Right lobe of liver (tissue), 6 donors: ENCODE measurements around the gene UGT2B28. TPM values are rescaled to one million over a fixed set of nuclear protein-coding genes. Genes with fewer than 3 reads are reported as not detected.
A peak's percentile ranks its signal among the peaks of the same experiment; 100 is the strongest.
"Not testable (repeated sequence)": the region's sequence is repeated elsewhere in the genome, so short reads cannot be mapped to it uniquely, and the experiment has no call there.

ENCODE experiments used
- ATAC-seq, 4 donors: fragments of 200-7000 bp; cut with Tn5 transposase; one replicate each; pipeline ENCODE4 v1.9.1; 2020; ENCODE audit warnings: mild to moderate bottlenecking in 4 of 4, moderate library complexity in 4 of 4
- DNase-seq, 3 donors: peaks; one replicate each; pipeline ENCODE4 v3.0.0-alpha.2; 2020
- H3K27ac ChIP-seq, 3 donors: fragments of 200-600 bp; one replicate each; pipeline ENCODE4 v1.8.0; 2022
- H3K27me3 ChIP-seq, 2 donors: fragments of 200-600 bp; one replicate each; pipeline ENCODE4 v1.8.0; 2022
- H3K36me3 ChIP-seq, 4 donors: fragments of 200-600 bp; sonication (generic) in 1 of 4; one replicate each; pipeline versions ENCODE4 v1.5.1 to v1.8.0; 2017 to 2022; ENCODE audit warnings: control low read depth in 1 of 4
- H3K4me1 ChIP-seq, 4 donors: fragments of 200-600 bp; sonication (generic) in 1 of 4; one replicate each; pipeline versions ENCODE4 v1.5.1 to v1.8.0; 2017 to 2022; ENCODE audit warnings: control low read depth in 1 of 4
- H3K4me3 ChIP-seq, 3 donors: fragments of 200-600 bp; one replicate each; pipeline ENCODE4 v1.8.0; 2022
- H3K9me3 ChIP-seq, 4 donors: fragments of 200-600 bp; sonication (generic) in 1 of 4; one replicate each; pipeline versions ENCODE4 v1.5.1 to v1.8.0; 2017 to 2022; ENCODE audit warnings: control low read depth in 1 of 4
- POLR2A ChIP-seq: fragments of 450-650 bp; IDR thresholded peaks from one replicate; pipeline ENCODE4 v1.6.1; 2017; ENCODE audit warnings: antibody characterized with exemption, mild to moderate bottlenecking
- WGBS: methylation state at CpG from one replicate; pipeline ENCODE4 v1.1.6; 2018; ENCODE audit warnings: low coverage, low lambda C conversion rate; ENCODE audit not compliant: insufficient coverage; ENCODE audit errors: missing lambda C conversion rate; 5-methylcytosine and 5-hydroxymethylcytosine counted together
- intact Hi-C, 2 donors: fragments of 100-400 bp; cut with DNase I; formaldehyde crosslinking; loops; one replicate each; pipeline versions ENCODE4 v1.11.2 to v1.14.1; 2022
- long read RNA-seq: library from polyadenylated mRNA; unstranded; transcript quantifications from one replicate; pipeline ENCODE4 v2.0.0, GENCODE V29; 2019
- total RNA-seq, 6 experiments: library from RNA; depleted of rRNA in 2 of 6; stranded (reverse); fragments of >200 nt in 2 of 6; fragmentation: NEBNext Ultra II Directional in 3 of 6; extraction: Animal tissue kit (Norgen Biotek cat#: 25700) in 3 of 6; gene quantifications; one replicate each; pipeline versions ENCODE4 v1.1.0 to v1.2.4, GENCODE V29; 2016 to 2023
- TF ChIP-seq, protein P1 (sequence below), 4 donors: fragments of 200-600 bp in 3 of 4; fragments of 450-650 bp in 1 of 4; IDR thresholded peaks; one replicate each; pipeline versions ENCODE4 v1.5.1 to v1.8.0; 2016 to 2022; ENCODE audit warnings: antibody characterized with exemption in 4 of 4, mild to moderate bottlenecking in 2 of 4
- donor health status: DM: no; HTN: yes; CAD: no.
- donor health status: DM: no; HTN: no; CAD: no.
- donor health status: DM: no; HTN: no; CAD: no.
- donor health status: DM: no; HTN: yes; CAD: no.
- donor health status: DM: no; HTN: yes; CAD: no.

Gene UGT2B28
- not detected for total RNA-seq
- long read RNA-seq, result 0 reads

GRCh38 chr4:69280081-69280480, at the start of gene UGT2B28:
Gene UGT2B28 (plus strand): TSS chr4:69280475. CDS start chr4:69280501, 26 bp downstream.
- ATAC-seq, H3K36me3 ChIP-seq, H3K27me3 ChIP-seq, H3K27ac ChIP-seq, H3K4me1 ChIP-seq, intact Hi-C loops, H3K4me3 ChIP-seq, DNase-seq, H3K9me3 ChIP-seq: not testable (repeated sequence)
- 74% methylated on average over 4 of the region's 4 CpGs for WGBS

DNA sequence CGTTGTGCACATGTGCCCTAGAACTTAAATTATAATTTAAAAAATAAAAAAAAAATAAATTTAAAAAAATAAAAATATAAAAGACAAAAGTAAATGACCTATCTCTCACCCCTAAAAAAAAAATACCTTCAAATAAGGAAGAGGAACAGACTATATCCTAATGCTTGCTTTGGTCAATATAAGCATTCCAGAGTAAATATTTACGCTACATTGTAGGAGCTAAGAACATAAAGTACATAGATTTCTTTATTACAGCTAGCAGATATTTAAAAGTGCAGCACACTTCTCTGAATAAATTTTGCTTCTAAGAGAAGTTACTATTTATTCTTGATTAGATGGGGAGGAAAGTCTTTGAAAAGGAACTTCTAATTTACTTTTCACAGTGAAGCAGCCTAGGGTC, 41.2 kb upstream of the UGT2B28 start:
- H3K27ac ChIP-seq, result no peak overlapping the region
- no peaks in the 10 kb centered on the region for H3K9me3 ChIP-seq
- no peaks in the 10 kb centered on the region for H3K36me3 ChIP-seq
- H3K4me3 ChIP-seq, result no peak overlapping the region
- intact Hi-C loops, result no loop called here
- H3K27me3 ChIP-seq, result no peaks in the 10 kb centered on the region
- TF ChIP-seq, protein P1, sequence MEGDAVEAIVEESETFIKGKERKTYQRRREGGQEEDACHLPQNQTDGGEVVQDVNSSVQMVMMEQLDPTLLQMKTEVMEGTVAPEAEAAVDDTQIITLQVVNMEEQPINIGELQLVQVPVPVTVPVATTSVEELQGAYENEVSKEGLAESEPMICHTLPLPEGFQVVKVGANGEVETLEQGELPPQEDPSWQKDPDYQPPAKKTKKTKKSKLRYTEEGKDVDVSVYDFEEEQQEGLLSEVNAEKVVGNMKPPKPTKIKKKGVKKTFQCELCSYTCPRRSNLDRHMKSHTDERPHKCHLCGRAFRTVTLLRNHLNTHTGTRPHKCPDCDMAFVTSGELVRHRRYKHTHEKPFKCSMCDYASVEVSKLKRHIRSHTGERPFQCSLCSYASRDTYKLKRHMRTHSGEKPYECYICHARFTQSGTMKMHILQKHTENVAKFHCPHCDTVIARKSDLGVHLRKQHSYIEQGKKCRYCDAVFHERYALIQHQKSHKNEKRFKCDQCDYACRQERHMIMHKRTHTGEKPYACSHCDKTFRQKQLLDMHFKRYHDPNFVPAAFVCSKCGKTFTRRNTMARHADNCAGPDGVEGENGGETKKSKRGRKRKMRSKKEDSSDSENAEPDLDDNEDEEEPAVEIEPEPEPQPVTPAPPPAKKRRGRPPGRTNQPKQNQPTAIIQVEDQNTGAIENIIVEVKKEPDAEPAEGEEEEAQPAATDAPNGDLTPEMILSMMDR (IDR thresholded peaks at IDR 0.05), result no peak
- no peak for TF ChIP-seq POLR2A
- ATAC-seq, result no peak
- H3K4me1 ChIP-seq, result no peaks in the 10 kb centered on the region
- no peak for DNase-seq
- WGBS, result 79% methylated on average over 2 of the region's 2 CpGs

DNA sequence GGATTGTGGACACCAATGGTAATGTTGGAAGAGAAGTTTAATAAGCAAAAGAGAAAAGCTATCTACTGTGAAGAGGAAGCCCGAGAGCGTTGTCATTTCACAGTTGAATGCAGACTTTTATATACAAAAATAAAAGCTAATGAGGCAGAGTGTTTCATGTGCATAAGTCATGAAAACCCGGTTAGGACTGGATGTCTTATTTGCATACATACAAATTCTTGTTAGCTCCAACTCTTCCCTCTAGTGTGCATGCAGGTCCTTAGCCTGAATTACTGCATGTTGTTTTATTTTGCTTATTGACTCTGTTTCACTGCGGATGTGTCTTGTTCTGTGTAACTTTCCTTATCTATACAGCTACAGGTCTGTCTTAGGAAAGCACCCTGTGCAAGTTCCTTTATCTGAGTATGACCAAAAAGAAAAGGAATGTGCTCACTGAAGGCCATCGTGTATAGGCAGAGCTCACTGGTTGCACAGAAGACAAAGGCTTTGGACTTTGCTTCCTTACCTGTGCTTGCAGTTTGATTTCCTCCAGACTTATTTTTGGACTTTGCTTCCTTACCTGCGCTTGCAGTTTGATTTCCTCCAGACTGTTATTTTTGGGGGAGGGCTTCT, 40.6 kb upstream of the UGT2B28 start:
- H3K36me3 ChIP-seq, result no peaks in the 10 kb centered on the region
- no peak overlapping the region for H3K27ac ChIP-seq
- TF ChIP-seq POLR2A, result no peak
- TF ChIP-seq, protein P1 (IDR thresholded peaks at IDR 0.05), result no peak
- intact Hi-C loops, result no loop called here
- WGBS, result 39% methylated on average over 6 of the region's 6 CpGs
- H3K4me3 ChIP-seq, result no peak overlapping the region
- ATAC-seq (peak in 1 of 4 donors; percentile 49), DNase-seq (no peak)
- H3K27me3 ChIP-seq, result no peaks in the 10 kb centered on the region
- H3K9me3 ChIP-seq, result no peaks in the 10 kb centered on the region
- H3K4me1 ChIP-seq, result no peaks in the 10 kb centered on the region

- ATAC-seq, result peak in 2 of 4 donors; percentile 69 to 72
- H3K4me1 ChIP-seq, H3K36me3 ChIP-seq, H3K9me3 ChIP-seq, H3K27ac ChIP-seq, intact Hi-C loops, H3K4me3 ChIP-seq, DNase-seq, H3K27me3 ChIP-seq: not testable (repeated sequence)
- WGBS, result 31% methylated on average over 3 of the region's 3 CpGs
Measured at GRCh38 chr4:69240787-69241186, 39.5 kb upstream of the UGT2B28 start.

- H3K36me3 ChIP-seq, H3K4me1 ChIP-seq, H3K27ac ChIP-seq, H3K4me3 ChIP-seq, DNase-seq, ATAC-seq, intact Hi-C loops, H3K27me3 ChIP-seq, H3K9me3 ChIP-seq: not testable (repeated sequence)
- 59% methylated on average over 2 of the region's 2 CpGs for WGBS
Measured at GRCh38 chr4:69241746-69242145, 38.5 kb upstream of the UGT2B28 start.

- H3K27me3 ChIP-seq, H3K4me1 ChIP-seq, ATAC-seq, H3K27ac ChIP-seq, H3K9me3 ChIP-seq, intact Hi-C loops, H3K36me3 ChIP-seq, H3K4me3 ChIP-seq, DNase-seq: not testable (repeated sequence)
- 59% methylated on average over 2 of the region's 3 CpGs for WGBS
Measured at GRCh38 chr4:69242562-69243240, 37.6 kb upstream of the UGT2B28 start.

GRCh38 chr4:69250884-69251283, 29.4 kb upstream of the UGT2B28 start:
- H3K9me3 ChIP-seq, H3K4me3 ChIP-seq, H3K27me3 ChIP-seq, DNase-seq, H3K4me1 ChIP-seq, intact Hi-C loops, ATAC-seq, H3K27ac ChIP-seq, H3K36me3 ChIP-seq: not testable (repeated sequence)
- WGBS, result 58% methylated on average over 2 of the region's 2 CpGs

DNA sequence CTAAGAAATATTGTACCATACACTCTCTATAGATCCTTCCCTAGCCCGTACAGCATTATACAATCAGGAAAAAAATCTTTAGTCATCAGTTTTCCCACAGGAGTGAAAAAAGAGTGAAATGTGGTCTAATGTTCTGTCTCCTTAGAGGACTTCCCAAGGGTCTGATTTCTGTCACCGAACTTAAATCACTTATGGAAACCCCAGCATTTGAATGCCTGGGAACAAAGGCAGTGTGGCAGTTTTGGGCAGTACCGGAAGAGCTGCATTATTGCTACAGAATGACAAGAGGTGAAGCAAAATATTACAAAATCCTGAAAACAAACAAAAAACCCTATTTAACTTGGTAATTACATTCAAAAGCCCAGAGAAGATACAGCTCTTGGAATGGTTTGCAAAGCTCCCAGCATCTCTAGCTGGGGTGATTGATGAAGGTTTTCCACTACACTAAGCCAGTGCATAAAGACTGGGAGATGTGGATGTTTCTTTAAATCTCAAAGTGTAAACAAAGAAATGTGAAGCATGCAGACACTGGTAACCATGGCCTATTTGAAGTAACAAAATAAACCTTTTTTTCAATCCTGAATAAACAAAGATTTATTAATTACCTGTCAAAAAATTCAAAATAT, 27.0 kb upstream of the UGT2B28 start:
- H3K9me3 ChIP-seq, H3K27ac ChIP-seq, ATAC-seq, H3K27me3 ChIP-seq, intact Hi-C loops, H3K4me1 ChIP-seq, DNase-seq, H3K4me3 ChIP-seq, H3K36me3 ChIP-seq: not testable (repeated sequence)
- WGBS, result 71% methylated on average over 3 of the region's 3 CpGs

- DNase-seq, H3K9me3 ChIP-seq: not testable (repeated sequence)
Measured at GRCh38 chr4:69268612-69269011, 11.7 kb upstream of the UGT2B28 start.

More at GRCh38 chr4:69268612-69269011, 11.7 kb upstream of the UGT2B28 start:
- 68% methylated on average over 3 of the region's 7 CpGs for whole genome bisulfite sequencing
- H3K27me3 ChIP-seq, ATAC-seq, H3K27ac ChIP-seq, H3K4me3 ChIP-seq, H3K4me1 ChIP-seq, H3K36me3 ChIP-seq, intact Hi-C loops: not testable (repeated sequence)
